ENCODE data around the gene PRSS38.

- TF ChIP-seq CTCF (conservative IDR thresholded peaks at IDR 0.05 in 1 of 2, IDR thresholded peaks at IDR 0.05 in 1 of 2; ENCODE audit: low read depth in 1 of 2, low read length in 2 of 2) (no peak), EZH2 (IDR thresholded peaks at IDR 0.05; ENCODE audit: low read length, missing control alignments) (no peak)
Observed at GRCh38 chr1:227885135-227885647, 69.7 kb downstream of the PRSS38 start.

All from fibroblast of lung (primary cell).